ENCODE results near the gene SOX8. TPM values are rescaled to one million over a fixed set of nuclear protein-coding genes. Genes with fewer than 3 reads are reported as not detected.

Gene SOX8
- 28.5 TPM for total RNA-seq

DNA sequence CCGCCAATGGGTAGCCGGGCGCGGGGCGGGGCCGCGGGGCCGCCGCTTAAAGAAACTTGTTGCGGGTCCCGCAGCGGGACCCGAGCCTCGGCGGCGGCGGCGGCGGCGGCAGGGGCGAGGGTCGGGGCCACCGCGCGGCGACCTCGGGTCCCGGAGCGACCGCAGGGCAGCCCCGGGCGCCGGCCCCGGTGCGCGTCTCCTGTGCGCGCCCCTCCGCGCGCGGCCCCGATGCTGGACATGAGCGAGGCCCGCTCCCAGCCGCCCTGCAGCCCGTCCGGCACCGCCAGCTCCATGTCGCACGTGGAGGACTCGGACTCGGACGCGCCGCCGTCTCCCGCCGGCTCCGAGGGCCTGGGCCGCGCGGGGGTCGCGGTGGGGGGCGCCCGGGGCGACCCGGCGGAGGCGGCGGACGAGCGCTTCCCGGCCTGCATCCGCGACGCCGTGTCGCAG is at the start of gene SOX8:
TSS of gene SOX8 (plus strand) at position 76 of the 450 bp plus-strand sequence. CDS start at position 229, 153 bp downstream.

DNA sequence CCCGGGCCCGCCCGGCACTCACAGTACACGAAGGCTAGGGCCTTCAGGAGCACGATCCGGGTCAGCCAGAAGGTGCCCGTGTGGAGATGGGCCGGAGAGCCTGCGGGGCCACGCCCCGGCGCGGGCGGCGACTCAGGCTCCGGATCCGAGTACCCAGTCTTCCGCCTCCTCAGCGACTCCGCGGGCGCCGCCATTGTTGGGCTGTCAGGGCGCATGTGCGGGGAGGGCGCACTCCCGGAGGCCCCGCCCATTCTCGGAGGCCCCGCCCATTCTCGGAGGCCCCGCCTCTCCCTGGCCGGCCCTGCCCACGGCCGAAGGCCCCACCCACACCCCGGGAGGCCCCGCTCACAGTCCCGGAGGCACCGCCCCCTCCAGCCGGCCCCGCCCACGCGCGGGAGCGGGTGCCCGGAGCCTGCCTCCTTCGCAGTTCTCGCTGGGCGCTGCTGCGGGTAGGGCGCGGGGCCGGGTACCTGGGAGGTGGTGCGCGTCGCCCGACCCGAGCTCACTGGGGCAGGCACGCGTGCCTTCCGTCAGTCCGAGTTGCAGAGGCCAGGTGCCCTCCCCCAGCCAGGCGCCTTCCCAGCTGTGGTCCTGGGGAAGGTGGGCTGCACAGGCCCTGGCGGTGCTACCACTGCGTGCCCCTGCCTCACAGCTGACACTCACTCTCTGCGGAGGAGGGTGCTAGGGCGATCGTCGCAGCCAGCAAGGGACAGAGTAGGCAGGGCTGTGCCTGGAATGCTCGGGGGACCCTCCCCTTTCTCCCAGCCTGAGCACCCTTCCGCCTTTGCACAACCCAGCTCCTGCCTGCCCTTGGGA is 10.6 kb upstream of the SOX8 start, which contains the start of gene LMF1:
TSS of gene LMF1 (minus strand) at position 219 of the 816 bp plus-strand sequence. CDS start at position 215, 4 bp downstream.

Other genes starting within 250 kb of the SOX8 start
- 84.2 TPM for gene CIAO3, start 240.8 kb upstream of the SOX8 start, total RNA-seq
- gene MSLN, start 221.0 kb upstream of the SOX8 start, total RNA-seq, result not detected
- 15.3 TPM for gene RPUSD1, start 193.4 kb upstream of the SOX8 start, total RNA-seq
- 21.0 TPM for gene CHTF18, start 193.2 kb upstream of the SOX8 start, total RNA-seq
- not detected for gene GNG13, start 181.0 kb upstream of the SOX8 start, total RNA-seq
- gene LMF1, start 10.8 kb upstream of the SOX8 start, total RNA-seq, result 17.2 TPM
- not detected for gene SSTR5, start 91.0 kb downstream of the SOX8 start, total RNA-seq
- gene C1QTNF8, start 114.5 kb downstream of the SOX8 start, total RNA-seq, result 0.63 TPM
- gene CACNA1H, start 171.3 kb downstream of the SOX8 start, total RNA-seq, result 32.9 TPM
- not detected for gene TPSG1, start 243.5 kb downstream of the SOX8 start, total RNA-seq
- not detected for gene TPSB2, start 248.4 kb downstream of the SOX8 start, total RNA-seq